Raji (cell line): ENCODE results near the gene PMEPA1.

Experiments used
- POLR2A ChIP-seq: IDR thresholded peaks from 2 replicates; pipeline ENCODE4 v1.6.1; 2011; ENCODE audit warnings: low read depth, low read length, control low read depth; ENCODE audit not compliant: insufficient read depth

PMEPA1 gene

GRCh38 chr20:57709823-57710799 is at the start of gene PMEPA1:
TSS of gene PMEPA1 (minus strand) at chr20:57710015. CDS start at chr20:57709582, 433 bp downstream.
- no peak for TF ChIP-seq POLR2A

- no peak for TF ChIP-seq POLR2A
Observed at GRCh38 chr20:57757767-57758166, 48.0 kb upstream of the PMEPA1 start.

GRCh38 chr20:57756921-57757320 is 47.1 kb upstream of the PMEPA1 start:
- no peak for TF ChIP-seq POLR2A

GRCh38 chr20:57756213-57756612 is 46.4 kb upstream of the PMEPA1 start:
- TF ChIP-seq POLR2A = no peak

GRCh38 chr20:57755609-57756008 is 45.8 kb upstream of the PMEPA1 start:
- TF ChIP-seq POLR2A = no peak

- TF ChIP-seq POLR2A = no peak
Observed at GRCh38 chr20:57754190-57754589, 44.4 kb upstream of the PMEPA1 start.

GRCh38 chr20:57753332-57754164 is 43.7 kb upstream of the PMEPA1 start:
- TF ChIP-seq POLR2A = no peak

- TF ChIP-seq POLR2A = no peak
Observed at GRCh38 chr20:57751411-57751810, 41.6 kb upstream of the PMEPA1 start.

- TF ChIP-seq POLR2A = no peak
Observed at GRCh38 chr20:57749869-57750268, 40.1 kb upstream of the PMEPA1 start.

GRCh38 chr20:57749131-57749690 is 39.4 kb upstream of the PMEPA1 start:
- TF ChIP-seq POLR2A = no peak

- TF ChIP-seq POLR2A = no peak
Observed at GRCh38 chr20:57748601-57749130, 38.9 kb upstream of the PMEPA1 start.

GRCh38 chr20:57747861-57748481 is 38.2 kb upstream of the PMEPA1 start:
- no peak for TF ChIP-seq POLR2A

GRCh38 chr20:57746832-57747404 is 37.1 kb upstream of the PMEPA1 start:
- TF ChIP-seq POLR2A = no peak

- TF ChIP-seq POLR2A = no peak
Observed at GRCh38 chr20:57746201-57746600, 36.4 kb upstream of the PMEPA1 start.
